ENCODE measurements around the gene NR3C2.

The NR3C2 gene

DNA sequence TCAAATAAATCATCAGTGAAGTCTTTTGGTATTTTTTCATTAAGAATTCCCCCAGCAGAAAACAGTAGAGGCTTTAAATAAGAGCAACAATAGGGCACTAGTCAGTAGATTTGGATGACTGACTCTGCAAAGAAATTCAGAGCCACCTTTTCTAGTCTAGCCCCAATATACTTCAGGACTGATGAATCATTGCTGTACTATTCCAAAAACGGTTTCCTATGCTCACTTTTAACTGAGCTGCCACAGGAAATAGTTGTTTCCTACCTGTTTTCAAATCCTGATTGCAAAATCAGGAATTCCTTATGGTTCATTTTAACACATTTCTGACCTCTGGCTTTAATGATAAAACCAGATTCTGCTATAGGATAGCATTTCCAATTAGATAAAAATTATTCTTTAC is 171.6 kb downstream of the NR3C2 start:
- FAIRE-seq (no peak), DNase-seq (ENCODE audit: insufficient read length, low spot score) (no peak)
- no peak for TF ChIP-seq SPI1 (IDR thresholded peaks at IDR 0.05; ENCODE audit: low read depth, low read length)
- no peak for TF ChIP-seq POLR2AphosphoS5 (IDR thresholded peaks at IDR 0.05; ENCODE audit: low read depth, low read length)
- no peak for TF ChIP-seq POU2F2 (IDR thresholded peaks at IDR 0.05; ENCODE audit: low read depth, low read length)
- TF ChIP-seq PAX5 (IDR thresholded peaks at IDR 0.05; ENCODE audit: insufficient read depth, low read length, severe bottlenecking) = no peak
- no peak for TF ChIP-seq POLR2A (IDR thresholded peaks at IDR 0.05; ENCODE audit: low read depth, low read length)
- TF ChIP-seq TAF1 (IDR thresholded peaks at IDR 0.05; ENCODE audit: low read depth, low read length) = no peak

DNA sequence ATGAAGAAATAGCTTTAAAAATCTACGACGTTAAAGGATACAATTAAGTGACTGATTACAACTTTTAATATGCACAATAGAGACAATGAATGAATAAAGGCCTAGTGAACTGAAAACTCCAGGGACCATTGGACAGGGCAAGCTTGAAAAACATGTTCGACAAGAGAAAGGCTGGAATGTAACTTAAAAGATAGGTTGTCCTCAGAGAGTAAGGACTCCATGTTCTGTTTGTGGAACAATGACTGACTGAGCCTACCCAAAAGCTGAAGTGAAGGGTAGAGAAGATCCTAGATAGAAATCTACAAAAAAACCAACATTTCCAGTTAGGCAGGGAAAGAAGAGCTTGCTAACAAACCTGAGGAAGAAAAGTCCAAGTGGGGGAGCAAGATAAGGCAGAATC is 173.4 kb downstream of the NR3C2 start:
- FAIRE-seq = no peak
- no peak for TF ChIP-seq POLR2A (IDR thresholded peaks at IDR 0.05; ENCODE audit: low read depth, low read length)
- TF ChIP-seq POLR2AphosphoS5 (IDR thresholded peaks at IDR 0.05; ENCODE audit: low read depth, low read length) = no peak
- TF ChIP-seq SPI1 (IDR thresholded peaks at IDR 0.05; ENCODE audit: low read depth, low read length) = no peak
- TF ChIP-seq POU2F2 (IDR thresholded peaks at IDR 0.05; ENCODE audit: low read depth, low read length) = no peak
- TF ChIP-seq PAX5 (IDR thresholded peaks at IDR 0.05; ENCODE audit: insufficient read depth, low read length, severe bottlenecking) = no peak
- no peak for TF ChIP-seq TAF1 (IDR thresholded peaks at IDR 0.05; ENCODE audit: low read depth, low read length)
- no peak for DNase-seq (ENCODE audit: insufficient read length, low spot score)

- TF ChIP-seq SPI1 (IDR thresholded peaks at IDR 0.05; ENCODE audit: low read depth, low read length) = no peak
- no peak for TF ChIP-seq POU2F2 (IDR thresholded peaks at IDR 0.05; ENCODE audit: low read depth, low read length)
- no peak for TF ChIP-seq PAX5 (IDR thresholded peaks at IDR 0.05; ENCODE audit: insufficient read depth, low read length, severe bottlenecking)
- no peak for TF ChIP-seq POLR2A (IDR thresholded peaks at IDR 0.05; ENCODE audit: low read depth, low read length)
- no peak for TF ChIP-seq POLR2AphosphoS5 (IDR thresholded peaks at IDR 0.05; ENCODE audit: low read depth, low read length)
- no peak for TF ChIP-seq TAF1 (IDR thresholded peaks at IDR 0.05; ENCODE audit: low read depth, low read length)
- DNase-seq (ENCODE audit: insufficient read length, low spot score) = no peak
- FAIRE-seq = no peak
Measured at GRCh38 chr4:148266921-148267320, 175.3 kb downstream of the NR3C2 start.

DNA sequence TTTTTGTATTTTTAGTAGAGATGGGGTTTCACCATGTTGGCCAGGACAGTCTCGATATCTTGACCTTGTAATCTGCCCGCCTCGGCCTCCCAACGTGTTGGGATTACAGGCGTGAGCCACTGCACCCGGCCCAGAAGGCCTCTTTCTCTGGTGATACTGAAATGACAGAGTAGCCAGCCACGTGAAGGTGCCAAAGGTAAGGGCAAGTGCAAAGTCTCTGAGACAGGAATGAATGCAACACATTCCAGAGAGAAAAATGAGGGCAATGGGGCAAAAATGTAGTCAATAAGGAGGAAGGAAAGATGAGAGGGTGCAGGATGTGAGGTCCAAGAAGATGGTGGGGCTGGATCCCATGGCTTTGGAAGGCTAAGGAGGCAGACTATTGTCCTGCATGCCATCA is 176.0 kb downstream of the NR3C2 start:
- FAIRE-seq (no peak), DNase-seq (ENCODE audit: insufficient read length, low spot score) (no peak)
- TF ChIP-seq POLR2AphosphoS5 (IDR thresholded peaks at IDR 0.05; ENCODE audit: low read depth, low read length) (no peak), POU2F2 (IDR thresholded peaks at IDR 0.05; ENCODE audit: low read depth, low read length) (no peak), PAX5 (IDR thresholded peaks at IDR 0.05; ENCODE audit: insufficient read depth, low read length, severe bottlenecking) (no peak), TAF1 (IDR thresholded peaks at IDR 0.05; ENCODE audit: low read depth, low read length) (no peak), POLR2A (IDR thresholded peaks at IDR 0.05; ENCODE audit: low read depth, low read length) (no peak), SPI1 (IDR thresholded peaks at IDR 0.05; ENCODE audit: low read depth, low read length) (no peak)

DNA sequence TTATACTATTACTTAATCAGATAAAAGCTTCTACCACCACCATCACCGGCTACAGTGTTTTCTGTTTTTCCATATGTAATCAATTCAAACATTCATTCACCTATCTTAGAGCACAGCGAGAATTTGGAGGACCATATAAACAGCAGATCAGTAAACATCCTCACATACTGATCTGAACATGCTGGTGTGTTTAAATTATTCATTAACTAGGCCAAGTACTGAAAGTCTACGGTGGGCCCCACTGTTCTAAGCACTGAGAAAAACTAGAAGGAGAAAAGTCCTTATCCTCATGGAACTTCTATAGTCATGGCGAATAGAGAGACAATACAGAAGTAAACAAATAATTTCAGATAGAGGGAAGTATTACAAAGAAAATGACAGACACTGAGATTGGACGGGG is 176.6 kb downstream of the NR3C2 start:
- DNase-seq (ENCODE audit: insufficient read length, low spot score) (no peak), FAIRE-seq (no peak)
- TF ChIP-seq PAX5 (IDR thresholded peaks at IDR 0.05; ENCODE audit: insufficient read depth, low read length, severe bottlenecking) = no peak
- no peak for TF ChIP-seq SPI1 (IDR thresholded peaks at IDR 0.05; ENCODE audit: low read depth, low read length)
- TF ChIP-seq POLR2A (IDR thresholded peaks at IDR 0.05; ENCODE audit: low read depth, low read length) = no peak
- TF ChIP-seq POU2F2 (IDR thresholded peaks at IDR 0.05; ENCODE audit: low read depth, low read length) = no peak

GRCh38 chr4:148263802-148264201 is 178.4 kb downstream of the NR3C2 start:
- FAIRE-seq (no peak), DNase-seq (ENCODE audit: insufficient read length, low spot score) (no peak)
- TF ChIP-seq POLR2AphosphoS5 (IDR thresholded peaks at IDR 0.05; ENCODE audit: low read depth, low read length) = no peak
- TF ChIP-seq SPI1 (IDR thresholded peaks at IDR 0.05; ENCODE audit: low read depth, low read length) = no peak
- TF ChIP-seq POLR2A (IDR thresholded peaks at IDR 0.05; ENCODE audit: low read depth, low read length) = no peak
- TF ChIP-seq PAX5 (IDR thresholded peaks at IDR 0.05; ENCODE audit: insufficient read depth, low read length, severe bottlenecking) = no peak
- no peak for TF ChIP-seq POU2F2 (IDR thresholded peaks at IDR 0.05; ENCODE audit: low read depth, low read length)
- TF ChIP-seq TAF1 (IDR thresholded peaks at IDR 0.05; ENCODE audit: low read depth, low read length) = no peak

DNA sequence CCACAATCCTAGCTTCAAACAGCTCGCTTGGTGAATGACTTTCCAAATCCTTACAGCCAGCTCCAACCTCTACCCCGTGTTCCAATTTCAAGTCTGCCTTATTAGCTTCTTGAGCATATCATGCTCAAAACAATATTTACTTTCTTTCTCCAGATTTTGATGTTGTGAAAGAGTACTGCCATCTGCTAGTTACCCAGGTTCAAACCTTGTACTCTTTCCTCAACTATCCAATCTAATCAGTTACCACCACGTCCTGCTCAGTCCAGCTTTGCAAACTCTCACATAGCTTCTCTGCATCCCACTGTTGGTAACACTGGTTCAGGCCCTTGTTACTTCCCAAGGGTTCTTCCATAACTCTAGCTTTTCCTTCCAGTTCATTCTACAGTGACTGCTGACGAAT is 179.1 kb downstream of the NR3C2 start:
- DNase-seq (ENCODE audit: insufficient read length, low spot score) = no peak
- TF ChIP-seq POLR2AphosphoS5 (IDR thresholded peaks at IDR 0.05; ENCODE audit: low read depth, low read length) (no peak), SPI1 (IDR thresholded peaks at IDR 0.05; ENCODE audit: low read depth, low read length) (no peak), POLR2A (IDR thresholded peaks at IDR 0.05; ENCODE audit: low read depth, low read length) (no peak), TAF1 (IDR thresholded peaks at IDR 0.05; ENCODE audit: low read depth, low read length) (no peak), POU2F2 (IDR thresholded peaks at IDR 0.05; ENCODE audit: low read depth, low read length) (no peak), PAX5 (IDR thresholded peaks at IDR 0.05; ENCODE audit: insufficient read depth, low read length, severe bottlenecking) (no peak)
- FAIRE-seq = no peak

- FAIRE-seq (no peak), DNase-seq (ENCODE audit: insufficient read length, low spot score) (no peak)
- TF ChIP-seq POLR2A (IDR thresholded peaks at IDR 0.05; ENCODE audit: low read depth, low read length) = no peak
- no peak for TF ChIP-seq TAF1 (IDR thresholded peaks at IDR 0.05; ENCODE audit: low read depth, low read length)
- TF ChIP-seq PAX5 (IDR thresholded peaks at IDR 0.05; ENCODE audit: insufficient read depth, low read length, severe bottlenecking) = no peak
- TF ChIP-seq SPI1 (IDR thresholded peaks at IDR 0.05; ENCODE audit: low read depth, low read length) = no peak
- TF ChIP-seq POU2F2 (IDR thresholded peaks at IDR 0.05; ENCODE audit: low read depth, low read length) = no peak
- no peak for TF ChIP-seq POLR2AphosphoS5 (IDR thresholded peaks at IDR 0.05; ENCODE audit: low read depth, low read length)
Measured at GRCh38 chr4:148261848-148262247, 180.4 kb downstream of the NR3C2 start.

DNA sequence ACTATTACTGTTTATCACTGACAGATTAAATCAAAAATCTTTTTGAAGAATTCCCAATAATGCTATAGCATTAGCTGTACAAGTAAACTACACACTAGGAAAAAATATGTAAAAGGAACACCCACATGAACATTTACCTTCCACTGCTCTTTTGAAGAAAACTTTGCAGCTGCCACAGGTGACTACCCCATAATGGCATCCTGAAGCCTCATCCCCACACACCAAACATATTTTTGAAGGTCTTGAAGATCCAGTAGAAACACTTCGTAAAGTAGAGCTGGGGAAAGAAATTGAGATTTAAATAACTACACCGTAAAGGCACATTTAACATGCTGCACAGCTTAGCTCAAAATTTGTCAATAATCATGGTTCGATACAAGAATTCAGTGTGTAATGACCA is 182.4 kb downstream of the NR3C2 start:
- no peak for FAIRE-seq
- DNase-seq (ENCODE audit: insufficient read length, low spot score) = no peak
- TF ChIP-seq POLR2A (IDR thresholded peaks at IDR 0.05; ENCODE audit: low read depth, low read length) = no peak
- no peak for TF ChIP-seq SPI1 (IDR thresholded peaks at IDR 0.05; ENCODE audit: low read depth, low read length)
- no peak for TF ChIP-seq PAX5 (IDR thresholded peaks at IDR 0.05; ENCODE audit: insufficient read depth, low read length, severe bottlenecking)
- TF ChIP-seq POU2F2 (IDR thresholded peaks at IDR 0.05; ENCODE audit: low read depth, low read length) = no peak
- TF ChIP-seq TAF1 (IDR thresholded peaks at IDR 0.05; ENCODE audit: low read depth, low read length) = no peak
- TF ChIP-seq POLR2AphosphoS5 (IDR thresholded peaks at IDR 0.05; ENCODE audit: low read depth, low read length) = no peak

- TF ChIP-seq SPI1 (IDR thresholded peaks at IDR 0.05; ENCODE audit: low read depth, low read length) (no peak), POU2F2 (IDR thresholded peaks at IDR 0.05; ENCODE audit: low read depth, low read length) (no peak), PAX5 (IDR thresholded peaks at IDR 0.05; ENCODE audit: insufficient read depth, low read length, severe bottlenecking) (no peak), TAF1 (IDR thresholded peaks at IDR 0.05; ENCODE audit: low read depth, low read length) (no peak), POLR2AphosphoS5 (IDR thresholded peaks at IDR 0.05; ENCODE audit: low read depth, low read length) (no peak), POLR2A (IDR thresholded peaks at IDR 0.05; ENCODE audit: low read depth, low read length) (no peak)
- no peak for DNase-seq (ENCODE audit: insufficient read length, low spot score)
- FAIRE-seq = no peak
Measured at GRCh38 chr4:148258535-148258934, 183.7 kb downstream of the NR3C2 start.
